Gastrocnemius medialis (tissue), 4 donors: ENCODE results near the gene NLGN1.

Source experiments
- POLR2A ChIP-seq, 2 donors: fragments of 450-650 bp; IDR thresholded peaks; one replicate each; pipeline ENCODE4 v1.6.1; 2017; ENCODE audit warnings: antibody characterized with exemption in 2 of 2, mild to moderate bottlenecking in 2 of 2, moderate library complexity in 2 of 2
- TF ChIP-seq, protein P1 (sequence below), 5 experiments: fragments of 450-650 bp in 3 of 5; fragments of 200-600 bp in 2 of 5; sonication (generic) in 2 of 5; IDR thresholded peaks in 4 of 5; conservative IDR thresholded peaks in 1 of 5; 1 replicate in 4 of 5; 2 replicates in 1 of 5; pipeline ENCODE4 v1.5.1; 2016 to 2019; ENCODE audit warnings: antibody characterized with exemption in 5 of 5, mild to moderate bottlenecking in 3 of 5, moderate library complexity in 3 of 5

DNA sequence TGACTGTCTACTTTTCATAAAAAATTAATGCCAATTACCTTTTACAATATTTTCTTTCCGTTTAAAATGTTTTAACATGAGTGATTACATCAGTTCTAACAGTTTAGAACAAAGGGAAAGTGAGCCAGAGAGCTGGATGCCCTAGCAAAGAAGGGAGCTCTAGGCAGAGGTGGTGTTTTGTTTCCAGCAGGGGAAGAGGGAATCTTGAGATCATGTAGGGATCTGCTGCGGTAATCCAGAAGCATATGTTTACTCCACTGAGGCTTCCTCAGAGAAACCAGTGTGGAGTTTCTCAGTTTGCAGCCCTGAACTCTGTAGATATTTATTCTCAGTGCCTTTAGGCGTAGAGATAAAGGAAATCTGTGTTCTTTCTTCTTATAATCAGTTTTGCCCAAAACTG is 399.3 kb downstream of the NLGN1 start:
- TF ChIP-seq, protein P1, sequence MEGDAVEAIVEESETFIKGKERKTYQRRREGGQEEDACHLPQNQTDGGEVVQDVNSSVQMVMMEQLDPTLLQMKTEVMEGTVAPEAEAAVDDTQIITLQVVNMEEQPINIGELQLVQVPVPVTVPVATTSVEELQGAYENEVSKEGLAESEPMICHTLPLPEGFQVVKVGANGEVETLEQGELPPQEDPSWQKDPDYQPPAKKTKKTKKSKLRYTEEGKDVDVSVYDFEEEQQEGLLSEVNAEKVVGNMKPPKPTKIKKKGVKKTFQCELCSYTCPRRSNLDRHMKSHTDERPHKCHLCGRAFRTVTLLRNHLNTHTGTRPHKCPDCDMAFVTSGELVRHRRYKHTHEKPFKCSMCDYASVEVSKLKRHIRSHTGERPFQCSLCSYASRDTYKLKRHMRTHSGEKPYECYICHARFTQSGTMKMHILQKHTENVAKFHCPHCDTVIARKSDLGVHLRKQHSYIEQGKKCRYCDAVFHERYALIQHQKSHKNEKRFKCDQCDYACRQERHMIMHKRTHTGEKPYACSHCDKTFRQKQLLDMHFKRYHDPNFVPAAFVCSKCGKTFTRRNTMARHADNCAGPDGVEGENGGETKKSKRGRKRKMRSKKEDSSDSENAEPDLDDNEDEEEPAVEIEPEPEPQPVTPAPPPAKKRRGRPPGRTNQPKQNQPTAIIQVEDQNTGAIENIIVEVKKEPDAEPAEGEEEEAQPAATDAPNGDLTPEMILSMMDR (IDR thresholded peaks at IDR 0.05 in 4 of 5, conservative IDR thresholded peaks at IDR 0.05 in 1 of 5): no peak
- TF ChIP-seq POLR2A (IDR thresholded peaks at IDR 0.05): no peak
